ENCODE results near the gene AP1S1.
A peak's percentile ranks its signal among the peaks of the same experiment; 100 is the strongest.

AP1S1 gene

DNA sequence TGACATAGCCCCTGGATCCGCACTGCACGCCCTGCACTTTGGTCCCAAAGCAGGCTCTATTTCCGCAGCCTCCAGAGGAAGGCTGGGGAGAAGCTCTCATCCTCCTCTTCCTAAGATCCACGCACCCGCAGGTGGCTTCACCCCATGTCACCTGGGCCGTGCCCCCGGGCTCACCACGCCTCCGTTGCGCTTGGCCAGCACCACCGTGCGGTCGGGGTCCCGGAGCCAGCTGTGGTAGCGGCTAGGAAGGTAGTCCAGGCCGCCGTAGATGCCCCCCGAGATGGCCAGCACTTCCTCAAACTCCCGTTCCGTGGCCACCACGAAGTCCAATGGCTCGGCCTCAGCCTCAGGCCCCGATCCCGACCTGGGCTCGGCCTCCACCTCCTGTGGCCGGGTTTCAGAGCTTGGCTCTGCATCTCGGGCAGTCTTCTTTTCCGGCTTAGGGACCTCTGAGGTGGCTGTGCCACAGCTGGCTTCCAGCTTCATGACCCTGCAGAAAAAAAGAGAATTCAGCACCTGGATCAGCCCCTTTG, 20.1 kb downstream of the AP1S1 start:
- no peak for DNase-seq (ENCODE audit: low read depth)
- TF ChIP-seq, protein P1, sequence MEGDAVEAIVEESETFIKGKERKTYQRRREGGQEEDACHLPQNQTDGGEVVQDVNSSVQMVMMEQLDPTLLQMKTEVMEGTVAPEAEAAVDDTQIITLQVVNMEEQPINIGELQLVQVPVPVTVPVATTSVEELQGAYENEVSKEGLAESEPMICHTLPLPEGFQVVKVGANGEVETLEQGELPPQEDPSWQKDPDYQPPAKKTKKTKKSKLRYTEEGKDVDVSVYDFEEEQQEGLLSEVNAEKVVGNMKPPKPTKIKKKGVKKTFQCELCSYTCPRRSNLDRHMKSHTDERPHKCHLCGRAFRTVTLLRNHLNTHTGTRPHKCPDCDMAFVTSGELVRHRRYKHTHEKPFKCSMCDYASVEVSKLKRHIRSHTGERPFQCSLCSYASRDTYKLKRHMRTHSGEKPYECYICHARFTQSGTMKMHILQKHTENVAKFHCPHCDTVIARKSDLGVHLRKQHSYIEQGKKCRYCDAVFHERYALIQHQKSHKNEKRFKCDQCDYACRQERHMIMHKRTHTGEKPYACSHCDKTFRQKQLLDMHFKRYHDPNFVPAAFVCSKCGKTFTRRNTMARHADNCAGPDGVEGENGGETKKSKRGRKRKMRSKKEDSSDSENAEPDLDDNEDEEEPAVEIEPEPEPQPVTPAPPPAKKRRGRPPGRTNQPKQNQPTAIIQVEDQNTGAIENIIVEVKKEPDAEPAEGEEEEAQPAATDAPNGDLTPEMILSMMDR (conservative IDR thresholded peaks at IDR 0.05; ENCODE audit: low read length) = no peak
- H3K4me3 ChIP-seq (ENCODE audit: low read length) = no peak overlapping the region

DNA sequence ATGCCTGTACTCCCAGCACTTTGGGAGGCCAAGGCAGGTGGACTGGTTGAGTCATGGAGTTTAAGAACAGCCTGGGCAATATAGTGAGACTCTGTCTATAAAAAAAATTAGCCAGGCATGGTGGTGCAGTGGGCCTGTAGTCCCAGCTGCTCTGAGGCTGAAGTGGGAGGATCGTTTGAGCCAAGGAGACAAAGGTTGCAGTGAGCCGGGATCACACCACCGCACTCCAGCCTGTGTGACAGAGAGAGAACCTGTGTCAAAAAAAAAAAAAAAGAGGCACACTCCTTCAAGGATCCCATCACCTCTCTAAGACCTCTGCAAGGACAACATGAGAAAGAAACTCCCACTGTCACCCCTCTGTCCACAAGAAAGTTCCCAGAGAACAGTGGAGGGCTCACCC, 21.4 kb downstream of the AP1S1 start:
- DNase-seq (ENCODE audit: low read depth) = no peak
- H3K4me3 ChIP-seq (ENCODE audit: low read length) = no peak overlapping the region
- TF ChIP-seq, protein P1 (conservative IDR thresholded peaks at IDR 0.05; ENCODE audit: low read length) = no peak

DNA sequence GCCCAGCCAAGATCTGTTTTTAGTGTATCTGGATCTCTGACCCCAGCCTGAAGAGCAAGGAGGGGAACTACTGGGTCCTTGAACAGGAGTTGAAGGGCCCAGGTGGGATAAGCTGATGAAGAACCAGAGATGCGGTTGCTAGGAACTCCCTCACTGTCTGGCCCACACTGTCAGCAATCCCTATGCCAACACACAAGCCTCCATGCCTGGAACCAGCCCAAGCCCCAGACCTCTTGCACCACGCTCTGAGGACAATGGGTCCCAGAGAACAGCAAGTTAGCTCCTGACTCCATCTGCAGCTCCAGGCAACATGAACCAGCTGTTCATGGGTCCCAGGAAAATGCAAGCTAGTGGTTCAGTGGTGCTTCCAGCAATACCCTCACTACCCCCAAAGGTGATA, 23.4 kb downstream of the AP1S1 start:
- TF ChIP-seq, protein P1 (conservative IDR thresholded peaks at IDR 0.05; ENCODE audit: low read length) = no peak
- no peak for DNase-seq (ENCODE audit: low read depth)
- H3K4me3 ChIP-seq (ENCODE audit: low read length) = no peak overlapping the region

DNA sequence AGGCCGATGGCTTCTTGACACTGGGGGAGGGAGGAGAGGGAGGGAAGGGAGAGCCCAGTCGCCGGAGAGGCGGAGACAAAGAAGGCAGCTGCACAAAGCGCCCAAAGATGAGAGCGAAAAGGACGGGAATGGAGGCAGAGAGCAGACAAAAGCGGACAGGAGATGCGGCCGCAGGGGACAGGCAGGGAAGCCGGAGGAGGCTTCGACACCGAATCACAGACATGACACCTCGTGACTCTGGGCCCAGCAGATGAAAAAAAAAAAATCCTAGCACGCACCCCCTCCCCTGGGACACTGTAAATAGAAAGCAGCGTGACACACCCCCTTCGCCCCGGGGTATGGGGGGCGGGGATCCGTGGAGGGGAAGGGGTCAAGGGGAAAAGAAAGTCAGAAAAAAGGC, 24.8 kb downstream of the AP1S1 start:
- no peak for DNase-seq (ENCODE audit: low read depth)
- H3K4me3 ChIP-seq (ENCODE audit: low read length) = no peak overlapping the region

DNA sequence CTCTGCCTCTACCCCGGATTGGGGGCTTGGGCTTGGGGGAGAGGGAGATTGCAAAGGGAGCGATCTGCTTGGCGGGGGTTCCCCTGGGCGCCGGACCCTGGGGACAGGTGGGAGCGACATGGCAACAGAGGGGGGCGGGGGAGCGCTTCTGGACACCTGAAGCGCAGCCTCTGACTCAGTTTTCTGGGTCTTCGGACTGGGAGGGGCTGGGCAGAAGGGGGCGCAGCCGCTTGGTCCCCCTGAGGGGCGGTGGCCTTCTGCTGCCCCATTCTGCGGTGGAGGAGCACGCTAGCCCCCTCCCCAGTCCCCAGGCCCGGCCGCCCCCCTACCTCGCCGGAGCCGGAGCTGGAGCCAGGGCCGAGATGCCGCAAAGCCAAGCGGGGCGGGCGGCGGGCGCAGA, 25.4 kb downstream of the AP1S1 start:
- DNase-seq (ENCODE audit: low read depth) = no peak
- TF ChIP-seq, protein P1 (conservative IDR thresholded peaks at IDR 0.05; ENCODE audit: low read length) = no peak
- H3K4me3 ChIP-seq (ENCODE audit: low read length) = no peak overlapping the region

More for the DNA sequence above, 24.8 kb downstream of the AP1S1 start:
- TF ChIP-seq, protein P1 (conservative IDR thresholded peaks at IDR 0.05; ENCODE audit: low read length) = no peak

DNA sequence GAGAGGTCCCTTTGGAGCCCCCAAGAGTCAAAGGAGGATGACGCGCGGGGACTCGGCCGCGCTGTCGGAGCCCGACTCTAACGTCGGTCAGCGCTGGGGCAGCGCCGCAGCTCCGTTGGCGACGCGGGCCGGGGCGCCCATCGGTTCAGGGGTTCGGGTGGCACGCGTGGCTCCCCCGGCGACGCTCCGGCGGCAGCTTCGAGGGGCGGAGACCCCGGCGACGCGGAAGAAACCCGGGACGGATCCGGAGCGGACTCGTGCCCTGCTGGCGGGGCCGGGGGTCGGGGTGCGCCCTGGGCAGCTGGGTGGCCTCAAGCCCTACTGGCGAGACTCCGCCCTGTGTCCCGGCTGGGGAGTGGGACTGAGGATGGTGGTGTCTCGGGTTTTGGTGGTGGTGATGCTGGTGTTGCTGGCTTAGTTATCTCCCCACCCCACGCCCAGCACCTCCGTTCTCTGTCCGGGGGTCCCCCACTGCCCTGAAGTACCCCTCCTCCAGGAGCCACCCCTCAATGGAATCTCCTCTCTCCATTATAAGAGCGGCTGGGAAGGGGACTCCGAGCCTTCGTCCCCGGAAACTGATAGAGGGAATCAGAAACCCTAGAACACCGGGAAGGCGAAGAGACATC, 26.0 kb downstream of the AP1S1 start, which contains the start of gene NAT16:
NAT16 (minus strand) TSS at position 164 of the 626 bp plus-strand sequence. CDS start 5,486 bp downstream, outside the sequence.
- H3K4me3 ChIP-seq (ENCODE audit: low read length) = no peak within 1 kb of the TSS
- TF ChIP-seq, protein P1 (conservative IDR thresholded peaks at IDR 0.05; ENCODE audit: low read length) = no peak
- DNase-seq (ENCODE audit: low read depth) = no peak

DNA sequence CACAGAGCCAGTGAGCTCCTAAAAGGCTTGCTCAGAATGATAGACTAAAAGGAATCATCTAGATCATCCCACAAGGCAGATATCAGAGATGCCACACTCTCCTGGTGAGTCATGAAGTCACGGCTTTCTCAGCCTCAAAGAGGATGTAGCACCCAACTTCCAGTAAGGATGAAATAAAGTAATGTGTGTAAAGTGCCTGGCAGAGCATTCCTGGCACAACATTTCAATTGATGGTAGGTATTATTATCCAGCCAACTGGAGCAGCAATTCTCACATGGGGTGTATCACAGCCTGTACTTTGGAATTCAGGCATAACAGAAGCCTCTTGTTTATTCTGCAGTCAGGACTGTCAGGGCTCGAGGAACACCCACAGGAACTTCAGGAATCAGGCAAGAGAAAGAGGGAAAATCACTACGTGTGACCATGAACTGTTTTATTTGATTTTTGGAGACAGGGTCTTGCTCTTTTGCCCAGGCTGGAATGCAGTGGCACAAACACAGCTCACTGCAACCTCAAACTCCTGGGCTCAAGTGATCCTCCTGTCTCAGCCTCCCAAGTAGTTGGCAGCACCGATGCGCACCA, 31.1 kb downstream of the AP1S1 start:
- H3K4me3 ChIP-seq (ENCODE audit: low read length) = no peak overlapping the region
- TF ChIP-seq, protein P1 (conservative IDR thresholded peaks at IDR 0.05; ENCODE audit: low read length) = no peak
- peak; percentile 49 for DNase-seq (ENCODE audit: low read depth)

Measured in AG10803 (cell line).